Heart left ventricle (tissue), 16 donors: Measurements from ENCODE around the gene RBPMS2. TPM values are rescaled to one million over a fixed set of nuclear protein-coding genes. Genes with fewer than 3 reads are reported as not detected.

Experiments used
- ATAC-seq, 4 donors: fragments of 200-7000 bp; cut with Tn5 transposase; one replicate each; pipeline ENCODE4 v1.9.1; 2020 to 2022; ENCODE audit warnings: moderate library complexity in 4 of 4, mild to moderate bottlenecking in 3 of 4, moderate number of reproducible peaks in 1 of 4
- DNase-seq, 5 donors: peaks; one replicate each; pipeline ENCODE4 v3.0.0-alpha.2; 2020
- H3K27ac ChIP-seq, 12 donors: fragments of 200-600 bp; sonication (generic) in 4 of 12; one replicate each; pipeline versions ENCODE4 v1.5.0 to v1.8.0; 2016 to 2022; ENCODE audit warnings: mild to moderate bottlenecking in 2 of 12
- H3K27me3 ChIP-seq, 9 donors: fragments of 200-600 bp; sonication (generic) in 2 of 9; one replicate each; pipeline versions ENCODE4 v1.5.1 to v1.8.0; 2016 to 2022; ENCODE audit warnings: mild to moderate bottlenecking in 3 of 9
- H3K36me3 ChIP-seq, 9 donors: fragments of 200-600 bp; sonication (generic) in 2 of 9; one replicate each; pipeline versions ENCODE4 v1.5.0 to v1.8.0; 2018 to 2022; ENCODE audit warnings: mild to moderate bottlenecking in 2 of 9
- H3K4me1 ChIP-seq, 12 donors: fragments of 200-600 bp; sonication (generic) in 4 of 12; one replicate each; pipeline versions ENCODE4 v1.5.0 to v1.8.0; 2016 to 2022; ENCODE audit warnings: mild to moderate bottlenecking in 3 of 12
- H3K4me3 ChIP-seq, 12 donors: fragments of 200-600 bp; sonication (generic) in 4 of 12; one replicate each; pipeline versions ENCODE4 v1.5.0 to v1.8.0; 2017 to 2022; ENCODE audit warnings: mild to moderate bottlenecking in 9 of 12, moderate library complexity in 4 of 12
- H3K9me3 ChIP-seq, 12 donors: fragments of 200-600 bp; sonication (generic) in 4 of 12; one replicate each; pipeline versions ENCODE4 v1.5.0 to v1.8.0; 2016 to 2022; ENCODE audit warnings: mild to moderate bottlenecking in 1 of 12
- CTCF ChIP-seq, 12 donors: fragments of 200-600 bp; sonication (generic) in 4 of 12; IDR thresholded peaks; one replicate each; pipeline versions ENCODE4 v1.5.0 to v1.8.0; 2018 to 2022; ENCODE audit warnings: antibody characterized with exemption in 12 of 12, mild to moderate bottlenecking in 5 of 12
- POLR2A ChIP-seq, 2 donors: fragments of 450-650 bp; IDR thresholded peaks; one replicate each; pipeline ENCODE4 v1.6.1; 2017; ENCODE audit warnings: antibody characterized with exemption in 2 of 2, mild to moderate bottlenecking in 2 of 2, moderate library complexity in 2 of 2
- WGBS, 4 donors: extraction: QIAGEN DNeasy Blood & Tissue Kit in 2 of 4; methylation state at CpG; one replicate each; pipeline versions ENCODE4 v1.1.5 to v1.1.7; 2013 to 2018; 5-methylcytosine and 5-hydroxymethylcytosine counted together
- intact Hi-C, 10 donors: fragments of 100-400 bp; cut with DNase I; formaldehyde crosslinking; loops; one replicate each; pipeline versions ENCODE4 v1.11.1 to v1.14.2; 2022
- polyA plus RNA-seq, 2 donors: library from polyadenylated mRNA; stranded (reverse); fragments of 200-250 nt; gene quantifications; one replicate each; pipeline ENCODE4 v1.2.3, GENCODE V29; 2013
- total RNA-seq, 9 donors: library from RNA; depleted of rRNA in 2 of 9; stranded (reverse); fragments of >200 nt in 2 of 9; fragmentation: NEBNext Ultra II Directional in 3 of 9; extraction: Animal tissue kit (Norgen Biotek cat#: 25700) in 3 of 9; gene quantifications; one replicate each; pipeline versions ENCODE4 v1.1.0 to v1.2.4, GENCODE V29; 2016 to 2023
- donor health status: ischemic (EF 13 %, LVEDD 7.1; RV severe dilation, severe dysfunction).
- donor health status: healthy with polysubstance abuse.
- donor health status: DM: no; HTN: yes; CAD: no.
- donor health status: DM: no; HTN: no; CAD: no.
- donor health status: ischemic (EF 25% LVEDD 6.9; RV normal size, moderate dysfunction).
- donor health status: ischemic (EF 25% LVEDD 5.7; RV mildly dilated, moderate dysfunction).
- donor health status: healthy.
- donor health status: DM: yes; HTN: yes; CAD: no.
- donor health status: ischemic (EF 35%, LVEDD 5.7; RV mildly dilated, moderate dysfunction).
- donor health status: nonischemic (EF 11% LVEDD 7.7; RV severe dilation, severe dysfunction).
- donor health status: DM: yes; HTN: yes; CAD: no.
- donor health status: PGD.
- donor health status: ischemic (EF 29% LVEDD 5.4; RV normal size, mild dysfunction).
- donor health status: nonischemic (EF 23%, LVEDD 6.1; RV moderate dilation, normal function).

Gene RBPMS2
- total and polyA plus RNA-seq, 11 donors: 49.8 to 530 (median 202) TPM

DNA sequence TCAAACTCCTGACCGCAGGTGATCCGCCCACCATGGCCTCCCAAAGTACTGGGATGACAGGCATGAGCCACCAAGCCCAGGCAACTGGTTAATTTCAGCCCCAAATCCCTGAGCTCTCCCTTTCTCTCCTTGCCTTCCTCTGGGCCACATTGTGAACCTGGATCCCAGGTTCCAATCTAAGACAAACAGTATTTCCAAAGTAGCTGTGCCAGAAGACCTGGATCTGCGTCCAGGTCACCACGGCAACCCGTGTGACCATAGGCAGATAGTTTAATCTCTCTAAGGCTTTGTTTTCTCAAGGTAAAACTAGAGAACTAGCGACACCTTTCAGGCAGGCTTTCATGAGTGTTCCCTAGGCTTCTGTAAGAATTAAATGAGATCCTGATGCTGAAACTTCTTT lies 5.9 kb upstream of the RBPMS2 start:
- DNase-seq (no peak), ATAC-seq (no peak)
- H3K4me3 ChIP-seq: no peak overlapping the region
- H3K27me3 ChIP-seq: peaks cover 0 to 4% (median 0%) of the 10 kb centered on the region in 9 donors
- H3K4me1 ChIP-seq: peaks cover 0 to 13% (median 4%) of the 10 kb centered on the region in 12 donors
- H3K36me3 ChIP-seq: no peaks in the 10 kb centered on the region
- no peak overlapping the region for H3K27ac ChIP-seq
- TF ChIP-seq POLR2A (IDR thresholded peaks at IDR 0.05) (no peak), CTCF (IDR thresholded peaks at IDR 0.05) (no peak)
- H3K9me3 ChIP-seq: no peaks in the 10 kb centered on the region
- intact Hi-C loops: no loop called here
- 78 to 87% (median 83%) methylated on average over 6 of the region's 6 CpGs for WGBS, 4 donors

- Histone ChIP-seq H3K9me3 (no peaks in the 10 kb centered on the region), H3K27ac (no peak overlapping the region), H3K4me3 (no peak overlapping the region), H3K27me3 (peaks cover 0 to 10% (median 0%) of the 10 kb centered on the region in 9 donors), H3K36me3 (no peaks in the 10 kb centered on the region), H3K4me1 (peaks cover 0 to 19% (median 7%) of the 10 kb centered on the region in 12 donors)
- 82 to 85% (median 83%) methylated on average over 8 of the region's 8 CpGs for WGBS, 4 donors
- intact Hi-C loops: no loop called here
- TF ChIP-seq CTCF (IDR thresholded peaks at IDR 0.05): no peak
- TF ChIP-seq POLR2A (IDR thresholded peaks at IDR 0.05): no peak
- ATAC-seq (no peak), DNase-seq (no peak)
These were observed 5.3 kb upstream of the RBPMS2 start for GRCh38 chr15:64780600-64781156.

DNA sequence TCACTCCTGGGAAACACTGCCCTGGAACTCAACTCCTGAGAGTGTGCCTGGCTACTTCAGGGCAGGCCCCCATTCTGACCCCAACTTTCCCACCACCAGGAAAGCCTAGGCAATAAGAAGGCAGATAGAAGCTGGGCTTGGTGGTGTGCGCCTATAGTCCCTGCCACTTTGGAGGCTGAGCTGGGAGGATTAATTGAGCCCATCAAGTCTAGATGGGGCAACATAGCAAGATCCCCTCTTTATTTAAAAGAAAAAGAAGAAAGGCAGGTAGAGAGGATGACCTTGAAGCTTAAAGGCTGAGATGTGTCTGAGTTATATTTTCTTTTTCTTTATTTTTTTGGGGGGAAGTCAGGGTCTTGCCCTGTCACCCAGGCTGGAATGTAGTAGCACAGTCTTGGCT lies 4.2 kb upstream of the RBPMS2 start:
- H3K4me3 ChIP-seq: no peak overlapping the region
- no peak overlapping the region for H3K27ac ChIP-seq
- peaks cover 0 to 19% (median 7%) of the 10 kb centered on the region in 12 donors for H3K4me1 ChIP-seq
- TF ChIP-seq CTCF (IDR thresholded peaks at IDR 0.05) (no peak), POLR2A (IDR thresholded peaks at IDR 0.05) (no peak)
- H3K27me3 ChIP-seq: peaks cover 0 to 16% (median 0%) of the 10 kb centered on the region in 9 donors
- WGBS, 4 donors: 95 to 100% (median 100%) methylated on average over 1 of the region's 1 CpG
- intact Hi-C loops: no loop called here
- ATAC-seq (no peak), DNase-seq (no peak)
- no peaks in the 10 kb centered on the region for H3K36me3 ChIP-seq
- H3K9me3 ChIP-seq: no peaks in the 10 kb centered on the region

DNA sequence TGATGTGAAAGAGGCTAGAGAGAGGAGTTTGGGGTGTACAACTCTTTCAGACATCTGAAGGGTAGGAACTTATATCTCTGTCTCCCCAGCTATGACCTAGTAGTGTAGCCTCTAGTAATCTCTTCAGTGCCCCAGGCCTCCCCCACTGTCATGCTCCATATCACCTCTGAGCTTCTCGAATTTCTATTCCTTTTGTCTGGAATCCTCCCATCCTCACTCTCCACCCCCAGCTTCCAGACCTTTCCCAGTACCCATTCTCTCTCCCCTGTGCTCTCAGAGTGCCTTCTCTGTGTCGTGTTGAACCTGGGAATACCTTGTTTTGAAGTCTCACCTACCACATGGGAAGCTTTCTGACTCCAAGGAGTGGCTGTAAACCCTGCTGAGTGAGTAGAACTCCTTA lies 3.6 kb upstream of the RBPMS2 start:
- no peak for DNase-seq
- no peak for ATAC-seq
- no peak overlapping the region for H3K4me3 ChIP-seq
- TF ChIP-seq CTCF (IDR thresholded peaks at IDR 0.05) (no peak), POLR2A (IDR thresholded peaks at IDR 0.05) (no peak)
- H3K4me1 ChIP-seq: peaks cover 0 to 24% (median 7%) of the 10 kb centered on the region in 12 donors
- no peaks in the 10 kb centered on the region for H3K36me3 ChIP-seq
- H3K27ac ChIP-seq: no peak overlapping the region
- intact Hi-C loops: no loop called here
- no peaks in the 10 kb centered on the region for H3K9me3 ChIP-seq
- H3K27me3 ChIP-seq: peaks cover 0 to 22% (median 0%) of the 10 kb centered on the region in 9 donors
- 63 to 88% (median 81%) methylated on average over 2 of the region's 2 CpGs for WGBS, 4 donors
